ENCODE measurements around the gene OR2A12. TPM values are rescaled to one million over a fixed set of nuclear protein-coding genes. Genes with fewer than 3 reads are reported as not detected.

The OR2A12 gene
- total RNA-seq, 1 donor from 2014 or later = not detected

GRCh38 chr7:144069953-144070352, 16.1 kb upstream of the OR2A12 start:
- no peak for DNase-seq (ENCODE audit: low spot score)

GRCh38 chr7:144074374-144074773, 11.7 kb upstream of the OR2A12 start:
- Mint-ChIP-seq H3K27me3 (ENCODE audit: unreplicated experiment) (no peaks in the 10 kb centered on the region), H3K27ac (ENCODE audit: unreplicated experiment) (no peak overlapping the region), H3K9me3 (ENCODE audit: unreplicated experiment) (no peaks in the 10 kb centered on the region), H3K36me3 (ENCODE audit: low read depth, unreplicated experiment) (no peaks in the 10 kb centered on the region), H3K4me3 (ENCODE audit: unreplicated experiment) (no peak overlapping the region), H3K4me1 (ENCODE audit: unreplicated experiment) (no peaks in the 10 kb centered on the region)
- no peak for DNase-seq (ENCODE audit: low spot score)
- TF ChIP-seq CTCF (IDR thresholded peaks at IDR 0.05; ENCODE audit: unreplicated experiment) = no peak

More at GRCh38 chr7:144069953-144070352, 16.1 kb upstream of the OR2A12 start:
- TF ChIP-seq CTCF (IDR thresholded peaks at IDR 0.05; ENCODE audit: unreplicated experiment) = no peak
- H3K9me3 Mint-ChIP-seq (ENCODE audit: unreplicated experiment) = no peaks in the 10 kb centered on the region
- no peak overlapping the region for H3K4me3 Mint-ChIP-seq (ENCODE audit: unreplicated experiment)
- no peaks in the 10 kb centered on the region for H3K36me3 Mint-ChIP-seq (ENCODE audit: low read depth, unreplicated experiment)
- no peak overlapping the region for H3K27ac Mint-ChIP-seq (ENCODE audit: unreplicated experiment)
- H3K27me3 Mint-ChIP-seq (ENCODE audit: unreplicated experiment) = no peaks in the 10 kb centered on the region
- no peaks in the 10 kb centered on the region for H3K4me1 Mint-ChIP-seq (ENCODE audit: unreplicated experiment)

GRCh38 chr7:144086730-144087129, 652 bp downstream of the OR2A12 start:
- no peak overlapping the region for H3K4me3 Mint-ChIP-seq (ENCODE audit: unreplicated experiment)
- no peaks in the 10 kb centered on the region for H3K9me3 Mint-ChIP-seq (ENCODE audit: unreplicated experiment)
- no peaks in the 10 kb centered on the region for H3K36me3 Mint-ChIP-seq (ENCODE audit: low read depth, unreplicated experiment)
- no peaks in the 10 kb centered on the region for H3K4me1 Mint-ChIP-seq (ENCODE audit: unreplicated experiment)
- no peaks in the 10 kb centered on the region for H3K27me3 Mint-ChIP-seq (ENCODE audit: unreplicated experiment)
- DNase-seq (ENCODE audit: low spot score) = no peak
- no peak overlapping the region for H3K27ac Mint-ChIP-seq (ENCODE audit: unreplicated experiment)
- no peak for TF ChIP-seq CTCF (IDR thresholded peaks at IDR 0.05; ENCODE audit: unreplicated experiment)

GRCh38 chr7:144087230-144087629, 1.2 kb downstream of the OR2A12 start:
- no peak for TF ChIP-seq CTCF (IDR thresholded peaks at IDR 0.05; ENCODE audit: unreplicated experiment)
- Mint-ChIP-seq H3K27me3 (ENCODE audit: unreplicated experiment) (no peaks in the 10 kb centered on the region), H3K4me1 (ENCODE audit: unreplicated experiment) (no peaks in the 10 kb centered on the region), H3K36me3 (ENCODE audit: low read depth, unreplicated experiment) (no peaks in the 10 kb centered on the region), H3K27ac (ENCODE audit: unreplicated experiment) (no peak overlapping the region), H3K9me3 (ENCODE audit: unreplicated experiment) (no peaks in the 10 kb centered on the region), H3K4me3 (ENCODE audit: unreplicated experiment) (no peak overlapping the region)
- DNase-seq (ENCODE audit: low spot score) = no peak

- no peak overlapping the region for H3K4me3 Mint-ChIP-seq (ENCODE audit: unreplicated experiment)
- no peak overlapping the region for H3K27ac Mint-ChIP-seq (ENCODE audit: unreplicated experiment)
- no peaks in the 10 kb centered on the region for H3K36me3 Mint-ChIP-seq (ENCODE audit: low read depth, unreplicated experiment)
- no peaks in the 10 kb centered on the region for H3K9me3 Mint-ChIP-seq (ENCODE audit: unreplicated experiment)
- H3K4me1 Mint-ChIP-seq (ENCODE audit: unreplicated experiment) = no peaks in the 10 kb centered on the region
- no peak for DNase-seq (ENCODE audit: low spot score)
- H3K27me3 Mint-ChIP-seq (ENCODE audit: unreplicated experiment) = no peaks in the 10 kb centered on the region
- no peak for TF ChIP-seq CTCF (IDR thresholded peaks at IDR 0.05; ENCODE audit: unreplicated experiment)
These were observed 4.6 kb downstream of the OR2A12 start for GRCh38 chr7:144090667-144091066.
